GM12878 (cell line): ENCODE measurements around the gene MFAP4. TPM values are rescaled to one million over a fixed set of nuclear protein-coding genes. Genes with fewer than 3 reads are reported as not detected.

Source experiments
- ATAC-seq: fragments of 200-7000 bp; cut with Tn5 transposase; 3 replicates; pipeline ENCODE4 v1.9.1; 2020; ENCODE audit warnings: mild to moderate bottlenecking, moderate library complexity
- BruUV-seq: library from RNA; stranded (reverse); fragments of 400-500 nt; replicated peaks from 2 replicates; lab custom pipeline; 2021; lab: Mats Ljungman, UMichigan
- CTCF ChIA-PET: fragments of 300-600 bp; sonication (Branson Sonifier 250); formaldehyde crosslinking; extraction: SDS; loops from one replicate; lab custom pipeline; 2021; ENCODE audit warnings: inconsistent platforms; lab: Yijun Ruan, JAX
- POLR2A ChIA-PET: fragments of 350-600 bp; formaldehyde crosslinking; extraction: SDS; loops from one replicate; lab custom pipeline; 2021; ENCODE audit warnings: inconsistent platforms; lab: Charles Lee
- RAD21 ChIA-PET: fragments of 300-600 bp; sonication (Branson Sonifier 250); formaldehyde crosslinking; loops from one replicate; lab custom pipeline; 2023; ENCODE audit warnings: antibody characterized with exemption; ENCODE audit not compliant: unreplicated experiment; lab: Charles Lee
- SMC1A ChIA-PET: fragments of 300-600 bp; sonication (Branson Sonifier 250); formaldehyde crosslinking; loops from one replicate; lab custom pipeline; 2023; ENCODE audit not compliant: unreplicated experiment, uncharacterized antibody; lab: Charles Lee
- DNase-seq: peaks from one replicate; pipeline ENCODE4 v3.0.0-alpha.2; 2011; ENCODE audit warnings: low read depth, low spot score
- FAIRE-seq: peaks from 3 replicates; lab custom pipeline; 2011; peaks lifted over from hg19 to GRCh38; lab: Jason Lieb, UNC
- H2AFZ ChIP-seq: 2 replicates; pipeline ENCODE4 v1.6.0; 2011; ENCODE audit warnings: low read depth, low read length, control low read depth; ENCODE audit not compliant: control insufficient read depth
- H3K27ac ChIP-seq: 2 replicates; pipeline ENCODE4 v1.5.1; 2011; ENCODE audit warnings: control low read depth; ENCODE audit not compliant: control insufficient read depth, insufficient read depth
- H3K27me3 ChIP-seq, 2 experiments: replicated peaks in 1 of 2; 2 replicates each; pipeline versions ENCODE4 v1.6.0 to v1.6.1; 2011; ENCODE audit warnings: low read length in 1 of 2; ENCODE audit not compliant: control insufficient read depth in 2 of 2, insufficient read depth in 2 of 2
- H3K36me3 ChIP-seq, 2 experiments: 2 replicates each; pipeline ENCODE4 v1.5.1; 2011; ENCODE audit warnings: low read length in 1 of 2; ENCODE audit not compliant: control insufficient read depth in 2 of 2, insufficient read depth in 2 of 2
- H3K4me1 ChIP-seq: 2 replicates; pipeline ENCODE4 v1.6.1; 2011; ENCODE audit warnings: mild to moderate bottlenecking, low read length, moderate library complexity, mixed read lengths; ENCODE audit not compliant: control insufficient read depth, insufficient read depth
- H3K4me2 ChIP-seq: 2 replicates; pipeline ENCODE4 v1.6.0; 2011; ENCODE audit warnings: control low read depth; ENCODE audit not compliant: control insufficient read depth, insufficient read depth
- H3K4me3 ChIP-seq: fragments of 200-600 bp; sonication (generic); 2 replicates; pipeline ENCODE4 v1.5.1; 2016
- H3K79me2 ChIP-seq: 2 replicates; pipeline ENCODE4 v1.6.0; 2011; ENCODE audit warnings: low read length; ENCODE audit not compliant: control insufficient read depth, insufficient read depth
- H3K9ac ChIP-seq: 2 replicates; pipeline ENCODE4 v1.8.0; 2011; ENCODE audit warnings: low read length, control low read depth, mixed read lengths; ENCODE audit not compliant: control insufficient read depth, insufficient read depth
- H3K9me3 ChIP-seq: replicated peaks from 3 replicates; pipeline ENCODE4 v1.5.1; 2011; ENCODE audit warnings: mild to moderate bottlenecking, low read length; ENCODE audit not compliant: control insufficient read depth, insufficient read depth
- H4K20me1 ChIP-seq: 2 replicates; pipeline ENCODE4 v1.6.0; 2011; ENCODE audit not compliant: control insufficient read depth, insufficient read depth
- MEF2A ChIP-seq: IDR thresholded peaks from 2 replicates; pipeline ENCODE4 v1.6.1; 2011; ENCODE audit warnings: low read depth, mild to moderate bottlenecking, low read length, moderate library complexity; ENCODE audit not compliant: insufficient read depth
- POLR2A ChIP-seq: IDR thresholded peaks from 2 replicates; pipeline ENCODE4 v1.6.1; 2011; ENCODE audit warnings: low read depth, mild to moderate bottlenecking, low read length
- WRNIP1 ChIP-seq: IDR thresholded peaks from 2 replicates; pipeline ENCODE4 v1.6.1; 2011; ENCODE audit warnings: low read depth, low read length, improper control_type of control experiment, borderline replicate concordance
- WGBS: methylation state at CpG from one replicate; pipeline ENCODE4 v1.1.6; 2016; ENCODE audit warnings: low lambda C conversion rate; ENCODE audit not compliant: insufficient replicate concordance, insufficient coverage; ENCODE audit errors: missing lambda C conversion rate; 5-methylcytosine and 5-hydroxymethylcytosine counted together
- in situ Hi-C: fragments of 300-500 bp; cut with MboI; formaldehyde crosslinking; loops from 9 replicates; pipeline ENCODE4 v1.14.3; 2018; ENCODE audit warnings: mixed read lengths
- intact Hi-C: fragments of 100-400 bp; cut with micrococcal nuclease; formaldehyde crosslinking; loops from one replicate; pipeline ENCODE4 v1.14.2; 2022; ENCODE audit not compliant: unreplicated experiment
- polyA plus RNA-seq, 11 experiments: library from polyadenylated mRNA; depleted of rRNA in 4 of 11; unstranded in 6 of 11; stranded (reverse) in 5 of 11; fragments of >200 nt; fragmentation: Nextera tagmentation in 4 of 11; fragmentation: Illumina TruSeq in 1 of 11; extraction: Ambion mirVana in 4 of 11; extraction: Trizol in 1 of 11; gene quantifications; 1 replicate in 1 of 11; 2 replicates in 10 of 11; pipeline versions ENCODE4 v1.2.1 to v1.2.3, GENCODE V29; 2011 to 2016; ENCODE audit warnings: inconsistent platforms in 2 of 11, missing spikeins in 2 of 11, low read depth in 1 of 11
- total RNA-seq, 4 experiments: library from RNA; depleted of rRNA in 3 of 4; stranded (reverse); fragments of >200 nt in 3 of 4; fragmentation: Illumina TruSeq in 1 of 4; extraction: Trizol in 1 of 4; gene quantifications; 2 replicates each; pipeline versions ENCODE4 v1.2.1 to v1.2.3, GENCODE V29; 2013 to 2021

The MFAP4 gene
- total and polyA plus RNA-seq, 10 of the 15 experiments (the other 5 are each of a cell fraction or from before 2014, with no cell fraction given): 0.08 to 0.28 (median 0.09) TPM; not detected in 7

GRCh38 chr17:19336938-19337711 is 49.9 kb downstream of the MFAP4 start:
- ChIA-PET SMC1A (interaction anchor here (1.1 to 2.0 kb wide), 2 partner anchors 14 to 30 kb away, joined by 3 to 8 read pairs; no protein-coding TSS in a partner anchor), CTCF (interaction anchor here (1.1 to 2.8 kb wide), 5 partner anchors 15 to 126 kb away, joined by 3 to 20 read pairs (median 5); no protein-coding TSS in a partner anchor), POLR2A (no interaction called here)
- Histone ChIP-seq H4K20me1 (no peaks in the 10 kb centered on the region), H3K4me1 (peaks cover 5% of the 10 kb centered on the region), H2AFZ (no peak overlapping the region), H3K9me3 (no peaks in the 10 kb centered on the region), H3K36me3 (no peaks in the 10 kb centered on the region), H3K4me3 (no peak overlapping the region), H3K27me3 (no peaks in the 10 kb centered on the region; a peak in 1 of 4 replicates), H3K27ac (no peak overlapping the region), H3K79me2 (no peaks in the 10 kb centered on the region)
- intact Hi-C loops: no loop called here
- no peak for ATAC-seq
- in situ Hi-C loops: loop anchor here (5.0 kb wide), 1 partner anchor 85 kb away; no protein-coding TSS in a partner anchor
- no peak for FAIRE-seq
- 54% methylated on average over 21 of the region's 21 CpGs for WGBS
- no peak for DNase-seq
- TF ChIP-seq MEF2A (no peak), POLR2A (peak; percentile 46; the same call in 1 of the 2 replicates)
- TF ChIP-seq, all 136 proteins: peak for 1
- Histone ChIP-seq H3K9ac (no peak overlapping the region), H3K4me2 (no peak overlapping the region)
- RAD21 ChIA-PET: no interaction called here
- no TSS peak for BruUV-seq

DNA sequence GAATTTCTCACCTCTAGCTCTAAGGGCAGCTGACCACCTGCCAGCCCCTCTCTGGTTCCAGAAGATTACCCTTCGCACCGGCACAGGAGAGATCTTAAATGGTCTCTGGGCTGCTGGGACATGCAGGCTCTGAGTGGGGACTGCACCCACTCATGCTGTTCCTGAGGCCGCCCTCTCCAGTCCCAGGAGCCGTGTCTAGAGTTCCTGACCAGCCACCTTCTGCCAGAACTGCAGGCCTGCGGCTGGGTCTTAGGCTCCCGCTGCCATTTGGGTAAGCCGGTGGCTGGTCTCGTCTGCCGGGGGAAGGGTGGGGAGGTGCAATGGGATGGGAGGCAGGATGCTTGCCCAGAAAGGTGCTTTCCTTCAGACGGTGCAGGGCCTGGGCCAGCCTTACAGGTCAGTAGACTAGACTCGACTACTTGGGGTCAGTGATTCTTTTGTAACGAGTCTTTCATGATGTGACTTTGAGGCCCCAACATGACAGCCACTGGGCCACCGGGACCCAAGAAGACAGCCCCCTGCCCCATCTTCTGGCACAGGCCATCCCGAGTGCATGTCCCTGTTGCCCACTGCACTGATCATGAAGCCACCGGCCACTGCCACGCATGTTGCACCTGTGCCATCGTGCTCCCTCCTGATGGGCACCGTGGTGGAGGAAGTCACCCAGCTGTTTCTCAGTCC is 50.9 kb downstream of the MFAP4 start:
- no peaks in the 10 kb centered on the region for H3K9me3 ChIP-seq
- TF ChIP-seq WRNIP1 (no peak), POLR2A (0 out of 2 replicates have a peak, but pooled peaks have one; percentile 5)
- no peak for FAIRE-seq
- H4K20me1 ChIP-seq: no peaks in the 10 kb centered on the region
- WGBS: 58% methylated on average over 18 of the region's 18 CpGs
- H2AFZ ChIP-seq: no peak overlapping the region
- H3K4me1 ChIP-seq: peaks cover 5% of the 10 kb centered on the region
- in situ Hi-C loops (loop anchor here (5.0 kb wide), 1 partner anchor 84 kb away; no protein-coding TSS in a partner anchor), intact Hi-C loops (no loop called here)
- no peak overlapping the region for H3K4me2 ChIP-seq
- no peaks in the 10 kb centered on the region for H3K27me3 ChIP-seq
- no peaks in the 10 kb centered on the region for H3K79me2 ChIP-seq
- no peak for ATAC-seq
- H3K9ac ChIP-seq: no peak overlapping the region
- H3K4me3 ChIP-seq: no peak overlapping the region
- no TSS peak for BruUV-seq
- POLR2A ChIA-PET: no interaction called here
- SMC1A ChIA-PET: no interaction called here
- H3K27ac ChIP-seq: no peak overlapping the region
- no peaks in the 10 kb centered on the region for H3K36me3 ChIP-seq
- no peak for DNase-seq
- RAD21 ChIA-PET: no interaction called here
- CTCF ChIA-PET: no interaction called here
